HG02798 (cell line): ENCODE results near the gene FAM83B.
"Not testable (repeated sequence)": the region's sequence is repeated elsewhere in the genome, so short reads cannot be mapped to it uniquely, and the experiment has no call there.

ENCODE experiments used
- ATAC-seq: cut with Tn5 transposase; IDR thresholded peaks from one replicate; pipeline ENCODE4 v1.9.1; 2021; ENCODE audit warnings: mild to moderate bottlenecking; ENCODE audit not compliant: unreplicated experiment, poor library complexity

Gene FAM83B

DNA sequence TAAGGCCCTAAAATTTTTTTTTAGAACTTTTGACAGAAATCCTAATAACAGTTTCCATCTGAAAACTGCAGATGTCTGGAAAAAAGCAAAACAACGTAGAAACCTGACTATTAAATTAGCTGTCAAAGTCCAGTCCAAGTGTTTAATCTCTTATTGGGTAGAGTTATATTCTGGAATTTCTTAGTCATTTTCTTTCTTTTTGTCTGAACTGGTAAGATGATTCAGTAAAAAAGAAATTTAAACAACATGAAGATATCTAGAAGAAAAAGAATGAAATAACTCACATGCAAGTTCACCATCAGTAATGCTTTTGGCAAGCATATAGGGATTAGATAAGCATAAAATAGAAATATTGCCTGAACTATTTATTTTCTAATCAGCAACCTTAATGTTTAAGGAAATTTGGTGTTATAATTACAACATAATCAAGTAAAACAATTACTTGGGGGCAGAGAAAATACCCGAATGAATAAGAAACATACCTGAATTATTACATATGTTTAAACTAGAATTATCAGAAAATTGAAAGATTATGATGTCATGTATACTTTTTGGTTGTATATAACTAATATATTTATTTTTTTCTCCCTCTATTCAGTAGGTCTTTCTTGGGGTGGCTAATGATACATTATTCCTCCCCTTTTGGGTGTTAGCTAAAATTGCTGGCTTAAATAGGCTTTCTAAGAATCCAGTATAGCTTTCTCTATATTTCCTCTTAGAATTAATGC is 51.1 kb downstream of the FAM83B start:
- ATAC-seq = no peak

DNA sequence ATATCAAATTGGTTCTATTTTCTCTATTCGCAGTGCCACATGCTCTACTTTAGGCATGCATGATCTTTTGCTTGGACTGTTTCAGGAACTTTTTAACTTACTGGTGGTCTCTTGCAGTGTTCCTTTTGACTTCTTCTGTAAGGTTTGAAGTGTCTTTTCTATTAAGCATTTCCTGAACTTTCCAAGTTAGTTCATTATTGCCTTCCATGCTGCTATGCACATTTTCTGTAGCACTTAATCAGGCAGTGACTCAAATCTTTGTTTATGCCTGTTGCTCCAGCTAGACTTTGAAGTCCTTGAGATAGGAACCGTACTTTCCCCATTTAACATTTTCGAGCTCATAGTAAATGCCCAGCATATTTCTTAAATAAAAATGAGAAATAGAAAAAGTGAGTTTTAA is 52.2 kb downstream of the FAM83B start:
- no peak for ATAC-seq

DNA sequence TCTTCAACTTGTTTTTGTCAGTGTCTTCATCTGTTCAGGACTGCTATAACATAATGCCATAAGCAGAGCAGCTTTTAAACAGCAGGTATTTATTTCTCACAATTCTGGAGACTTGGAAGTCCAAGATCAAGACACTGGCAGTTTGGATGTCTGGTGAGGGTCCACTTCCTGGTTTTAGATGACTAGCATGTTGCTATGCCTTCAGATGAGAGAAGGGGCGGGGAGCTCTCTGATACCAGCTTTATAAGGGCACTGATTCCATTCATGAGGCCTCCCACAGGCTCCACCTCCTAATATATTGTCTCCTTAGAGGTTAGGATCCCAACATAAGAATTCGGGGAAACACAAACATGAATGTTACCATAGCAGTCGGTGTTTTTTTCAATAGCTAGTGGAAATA is 52.9 kb downstream of the FAM83B start:
- no peak for ATAC-seq

DNA sequence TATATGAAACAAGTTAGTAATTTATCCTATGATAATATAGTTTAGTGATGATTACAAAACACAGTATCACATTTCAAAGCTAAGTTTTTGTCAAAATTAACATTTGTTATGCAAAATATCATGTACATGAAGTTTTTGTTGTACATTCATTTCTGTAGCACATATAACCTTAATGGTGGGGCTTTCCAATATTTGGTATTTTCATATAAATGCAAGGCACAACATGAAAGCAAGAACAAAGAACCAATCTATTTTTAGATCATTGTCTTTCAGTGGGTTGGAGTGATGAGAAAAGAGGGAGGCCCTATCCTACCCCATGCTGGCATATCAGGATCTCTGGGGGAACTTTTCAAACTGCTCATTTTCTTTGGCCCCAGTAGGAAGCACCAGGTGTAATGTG is 53.4 kb downstream of the FAM83B start:
- ATAC-seq = no peak

DNA sequence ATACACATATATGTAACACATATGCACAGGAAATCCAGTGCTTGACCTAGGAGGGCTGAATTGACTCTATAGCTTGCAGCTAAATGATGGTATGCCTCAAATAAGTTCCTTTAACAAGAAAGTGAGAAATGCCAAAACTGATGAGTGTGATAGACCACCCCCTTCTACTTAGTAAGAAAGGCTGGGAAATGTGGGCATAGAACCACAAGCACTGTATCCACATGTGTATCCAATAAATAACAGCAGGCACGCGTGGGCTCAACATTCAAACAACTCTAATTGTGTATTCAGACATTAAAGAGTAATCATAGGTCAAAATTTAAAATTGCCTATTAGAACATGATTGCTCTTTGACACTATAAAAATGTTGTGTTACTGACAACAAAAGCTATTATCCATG is 54.1 kb downstream of the FAM83B start:
- no peak for ATAC-seq

DNA sequence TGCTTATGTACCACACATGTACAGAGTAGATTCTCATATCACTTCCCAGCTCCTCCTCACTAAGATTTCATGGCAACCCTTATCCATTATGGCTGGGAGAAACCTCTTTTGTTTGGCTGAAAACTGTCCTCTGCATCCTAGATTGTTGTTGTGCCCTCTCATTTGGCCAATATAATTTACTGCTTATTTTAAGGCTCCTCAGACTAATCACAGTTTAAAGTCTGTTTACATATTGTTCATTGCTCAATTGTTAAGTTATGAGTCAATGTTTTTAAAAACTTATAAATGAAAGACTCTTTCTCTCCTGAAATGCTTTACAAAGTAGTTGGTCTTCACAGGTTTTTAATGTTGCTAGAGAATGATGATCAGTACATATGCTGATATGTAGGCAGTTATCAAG is 57.3 kb downstream of the FAM83B start:
- ATAC-seq = no peak

DNA sequence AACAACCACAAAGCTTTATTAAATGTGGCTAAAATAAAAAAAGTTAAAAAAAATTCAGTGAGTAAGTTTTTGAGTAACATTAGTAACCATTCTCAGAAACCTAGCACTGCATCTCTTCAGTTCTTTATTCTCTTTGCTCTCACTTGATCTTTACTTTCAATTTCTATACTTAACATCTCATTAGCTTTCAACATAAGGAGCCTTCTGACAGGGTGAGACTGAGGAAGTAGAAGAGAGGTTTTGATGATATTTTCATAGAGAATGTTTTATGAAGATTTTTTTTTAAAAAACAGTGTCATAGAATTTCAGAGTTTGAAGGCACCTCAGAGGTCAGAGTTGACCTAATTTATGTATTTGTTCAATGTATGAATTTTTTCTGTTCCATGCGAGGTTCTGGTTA is 60.8 kb downstream of the FAM83B start:
- ATAC-seq = no peak

DNA sequence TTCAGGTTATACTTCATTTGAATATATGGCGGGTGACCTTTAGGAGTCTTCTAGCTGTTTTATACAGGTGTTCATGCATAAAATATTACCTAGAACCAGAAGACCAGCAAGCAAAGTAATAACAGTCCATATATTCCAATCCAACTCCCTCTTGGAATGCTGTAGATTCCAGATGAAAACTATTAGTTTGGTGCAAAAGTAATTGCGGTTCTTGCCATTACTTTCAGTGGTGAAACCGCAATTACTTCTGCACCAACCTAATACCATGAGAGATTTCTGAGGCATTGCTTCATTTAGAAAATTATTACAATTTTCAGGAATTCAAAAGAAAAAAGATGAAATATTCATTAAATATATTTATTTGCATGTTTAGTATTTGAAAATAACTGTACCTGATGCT is 62.6 kb downstream of the FAM83B start:
- no peak for ATAC-seq

DNA sequence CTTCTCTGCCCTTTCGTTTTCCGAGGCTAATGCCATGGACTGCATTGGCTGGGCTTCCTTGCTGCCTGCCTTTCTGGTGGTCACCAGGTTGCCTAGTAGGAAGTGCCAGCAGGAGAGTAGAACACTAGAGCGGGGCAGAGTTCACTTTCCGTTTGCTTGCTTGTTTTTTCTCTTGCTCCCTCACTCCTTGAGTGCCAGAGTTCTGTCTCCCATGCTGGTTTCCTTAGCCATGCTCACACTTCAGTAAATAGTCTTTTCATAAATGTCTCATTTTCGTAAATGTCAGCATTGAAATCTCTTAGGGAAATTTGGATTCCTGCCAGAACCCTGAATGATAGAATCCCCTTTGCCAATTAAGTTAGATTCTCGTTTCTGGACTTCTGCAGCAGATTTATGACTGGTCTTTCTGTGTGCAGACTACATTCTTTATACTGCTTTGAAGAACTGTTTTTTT is 63.9 kb downstream of the FAM83B start:
- no peak for ATAC-seq

DNA sequence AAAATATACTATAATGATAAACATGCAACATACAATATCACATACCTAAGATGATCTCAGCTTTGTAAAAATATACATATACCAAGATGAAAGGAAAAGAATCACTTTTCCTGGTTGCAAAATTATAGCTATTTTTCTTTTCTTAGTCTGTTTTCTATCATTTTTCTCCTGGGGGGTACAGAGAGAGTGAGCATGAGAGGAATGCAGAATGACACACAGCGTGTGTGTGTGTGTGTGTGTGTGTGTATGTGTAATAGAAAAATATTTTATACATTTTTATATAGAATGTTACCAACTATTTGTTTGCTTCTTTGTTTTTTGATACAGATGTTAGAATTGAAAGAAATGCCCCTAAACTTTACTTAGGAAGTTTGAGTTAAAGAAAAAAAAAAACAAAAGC is 64.3 kb downstream of the FAM83B start:
- no peak for ATAC-seq

DNA sequence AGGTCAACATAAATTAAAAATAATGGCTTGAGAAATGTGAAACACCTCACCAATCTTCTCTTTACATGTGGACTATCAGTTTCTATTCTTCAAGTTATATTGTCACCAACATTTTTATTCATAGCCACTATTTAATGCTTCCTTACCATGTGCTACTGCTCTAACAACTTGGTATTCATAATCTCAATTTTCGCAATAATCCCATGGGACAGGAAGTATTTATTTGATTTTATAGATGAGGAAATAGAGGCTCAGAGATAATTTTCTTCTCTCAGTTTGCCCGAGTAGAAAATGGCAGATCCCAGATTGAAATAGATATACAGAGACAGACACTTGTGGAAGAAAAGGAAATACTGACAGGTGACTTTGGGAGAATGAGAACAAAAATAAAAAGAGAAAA is 66.6 kb downstream of the FAM83B start:
- no peak for ATAC-seq

DNA sequence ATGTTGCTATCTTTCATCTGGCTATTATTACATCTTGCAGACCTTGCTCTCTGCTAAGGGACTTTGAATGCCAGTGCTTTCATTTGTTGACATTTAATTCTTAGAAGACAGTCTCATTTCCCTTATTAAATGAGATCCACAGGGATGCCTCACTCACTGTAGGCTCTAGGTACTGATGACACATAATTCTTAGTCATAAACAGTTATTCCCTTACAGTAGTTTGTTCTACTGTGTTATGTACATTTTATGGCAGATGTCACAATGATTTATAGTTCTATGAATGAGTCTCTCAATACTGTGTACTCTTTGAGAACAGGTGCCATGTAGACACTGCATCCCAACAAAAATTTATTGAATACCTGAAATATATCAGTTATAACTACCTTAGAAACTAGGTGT is 70.3 kb downstream of the FAM83B start:
- ATAC-seq = no peak

DNA sequence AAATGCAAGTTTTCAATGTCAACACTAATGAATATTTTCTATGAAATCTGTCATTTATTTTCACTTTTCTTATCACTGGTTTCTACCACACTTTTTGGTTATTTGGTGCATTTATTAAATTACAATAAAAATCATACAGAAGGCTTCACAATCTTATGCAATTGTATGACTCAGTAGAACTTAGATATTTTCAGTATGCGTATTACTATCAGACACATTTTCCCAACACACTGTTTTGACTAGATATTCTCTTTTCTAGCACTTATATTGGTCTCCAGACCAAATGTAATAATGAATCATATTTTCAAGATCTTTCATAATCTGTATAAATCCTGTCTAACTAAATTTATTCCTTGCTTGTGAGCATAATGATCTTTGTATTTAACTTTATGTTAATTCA is 74.1 kb downstream of the FAM83B start:
- no peak for ATAC-seq

DNA sequence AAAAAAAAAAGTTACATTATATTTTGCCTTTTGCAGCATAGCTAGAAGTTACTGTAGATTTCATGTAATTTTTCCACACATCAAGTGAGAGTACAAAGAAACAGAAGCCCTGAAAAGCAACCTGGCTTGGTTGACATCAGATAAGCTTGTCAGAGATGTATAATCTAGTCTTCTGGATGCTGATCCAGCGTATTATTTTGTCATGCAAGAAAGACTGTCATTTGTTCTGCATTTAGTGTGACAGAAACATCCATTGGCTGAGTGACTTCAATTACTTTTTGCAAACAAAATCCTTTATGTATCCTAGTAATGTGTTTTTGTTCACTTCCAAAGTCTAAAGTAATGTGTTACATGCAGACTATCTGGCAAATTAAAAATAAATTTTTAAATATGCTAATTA is 75.3 kb downstream of the FAM83B start:
- no peak for ATAC-seq

DNA sequence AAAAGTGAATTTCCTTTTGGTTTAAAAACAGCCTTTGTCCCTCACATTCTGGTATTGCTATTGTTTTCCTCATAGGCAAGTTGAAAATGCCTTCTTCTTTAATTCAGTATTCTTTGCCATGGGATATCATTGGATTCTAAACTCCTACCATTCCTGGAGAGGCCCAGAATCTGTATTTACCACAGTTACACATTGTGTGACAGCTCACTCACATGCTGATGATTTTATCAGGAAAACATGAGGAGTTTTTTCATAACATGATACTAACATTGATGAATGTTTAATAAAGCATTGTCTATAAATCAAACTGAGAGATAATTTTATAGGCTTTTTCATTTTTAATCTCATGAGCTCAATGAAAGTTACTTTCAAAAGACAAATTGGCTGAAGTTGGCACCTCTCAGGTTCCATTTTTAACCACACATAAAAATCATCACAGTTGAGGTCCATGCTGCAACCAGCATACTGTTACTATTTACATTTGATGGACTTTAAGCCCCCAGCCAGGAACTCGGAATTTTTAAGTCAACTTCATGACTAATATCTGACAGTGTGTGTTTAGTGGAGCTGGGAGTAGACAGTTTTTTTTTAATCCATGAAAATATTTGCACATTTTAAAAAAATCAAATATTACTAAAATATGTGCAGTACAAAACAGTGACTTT is 82.8 kb downstream of the FAM83B start:
- no peak for ATAC-seq

DNA sequence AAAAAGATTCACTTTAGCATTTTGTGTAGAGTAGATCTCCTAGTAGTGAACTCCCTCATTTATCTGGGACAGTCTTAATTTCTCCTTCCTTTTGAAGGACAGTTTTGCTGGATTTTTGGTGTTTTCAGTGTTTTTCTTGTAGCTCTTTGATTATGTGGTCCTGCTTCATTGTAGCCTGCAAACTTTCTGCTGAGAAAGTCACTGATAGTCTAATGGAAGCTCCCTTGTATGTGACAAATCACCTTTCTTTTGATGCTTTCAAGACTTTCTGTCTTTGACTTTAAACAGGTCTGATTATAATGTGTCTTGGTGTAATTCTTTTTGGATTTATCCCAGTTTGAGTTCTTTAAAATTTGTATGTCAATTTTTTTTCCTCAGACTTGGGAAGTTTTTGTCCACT is 86.1 kb downstream of the FAM83B start:
- no peak for ATAC-seq

DNA sequence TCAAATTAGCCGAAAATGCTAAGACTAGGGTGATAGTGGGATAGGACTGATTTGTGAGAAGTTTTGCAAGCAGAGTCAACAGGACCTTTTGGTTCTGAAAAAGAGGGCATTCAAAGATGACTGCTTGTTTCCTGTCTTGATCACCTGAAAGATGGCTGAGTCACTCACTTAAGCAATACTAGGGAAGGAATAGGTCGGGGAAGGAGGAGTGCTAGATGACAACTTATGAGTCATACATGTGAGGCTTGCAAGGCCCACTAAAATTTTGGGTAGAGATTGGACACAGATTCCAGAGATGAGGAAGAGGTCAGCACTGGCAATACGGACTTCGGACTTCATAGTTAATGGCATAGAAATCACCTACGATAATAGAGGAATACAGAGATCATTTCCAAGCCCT is 89.2 kb downstream of the FAM83B start:
- ATAC-seq = no peak

DNA sequence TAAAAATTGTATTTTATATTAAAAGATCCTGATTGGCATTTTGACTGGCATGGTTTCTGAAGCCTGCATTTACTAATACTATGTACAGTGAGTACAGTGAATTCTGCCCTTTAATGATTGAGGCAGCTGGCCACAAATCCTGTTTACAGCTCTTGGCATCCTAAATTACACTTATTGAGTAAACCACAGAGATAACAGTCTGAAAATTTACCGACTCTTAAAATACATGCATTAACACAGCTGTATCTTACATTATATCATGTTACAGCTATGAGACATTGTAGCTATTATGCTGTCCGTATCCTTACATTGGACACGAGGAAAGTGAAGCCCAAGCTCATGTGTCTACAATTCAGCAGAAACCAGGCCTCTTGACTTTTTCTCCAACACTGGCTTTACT is 90.8 kb downstream of the FAM83B start:
- ATAC-seq = no peak

DNA sequence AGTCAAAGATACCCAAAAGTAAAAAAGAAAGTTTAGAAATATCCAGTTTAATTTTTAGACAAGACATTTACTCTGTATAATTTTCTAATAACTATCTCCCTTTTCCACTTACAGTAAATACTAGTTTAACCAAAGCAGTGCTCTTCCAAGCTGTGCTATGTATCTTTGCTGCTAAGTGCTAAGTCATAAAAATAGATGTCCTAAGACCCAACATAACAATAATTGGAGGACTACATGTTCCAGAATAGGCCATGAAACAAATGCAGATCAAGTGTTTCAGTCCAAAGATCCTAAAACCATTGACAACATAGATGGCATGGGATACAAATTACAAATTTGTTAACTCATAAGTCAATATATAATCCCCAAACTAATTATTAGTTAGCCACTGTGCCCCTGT is 111.1 kb downstream of the FAM83B start:
- ATAC-seq = no peak

DNA sequence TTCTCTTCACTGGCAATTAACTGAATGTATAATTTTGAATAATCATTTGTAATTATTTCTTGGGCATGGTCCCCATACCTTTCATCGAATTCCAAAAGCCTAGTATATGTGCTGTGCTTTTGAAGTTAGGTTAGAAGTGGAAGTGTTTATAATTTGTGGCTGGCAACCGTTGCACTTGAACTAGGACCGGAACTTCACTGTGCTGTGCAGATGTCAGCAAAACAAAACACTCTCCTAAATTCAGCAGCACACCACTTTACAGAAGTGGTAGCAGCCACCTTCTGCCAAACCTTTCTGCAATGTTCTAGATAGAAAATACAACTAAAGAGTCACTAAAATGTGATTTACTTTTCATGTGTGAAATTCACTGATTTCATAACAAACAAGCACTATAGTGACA is 111.9 kb downstream of the FAM83B start:
- no peak for ATAC-seq

DNA sequence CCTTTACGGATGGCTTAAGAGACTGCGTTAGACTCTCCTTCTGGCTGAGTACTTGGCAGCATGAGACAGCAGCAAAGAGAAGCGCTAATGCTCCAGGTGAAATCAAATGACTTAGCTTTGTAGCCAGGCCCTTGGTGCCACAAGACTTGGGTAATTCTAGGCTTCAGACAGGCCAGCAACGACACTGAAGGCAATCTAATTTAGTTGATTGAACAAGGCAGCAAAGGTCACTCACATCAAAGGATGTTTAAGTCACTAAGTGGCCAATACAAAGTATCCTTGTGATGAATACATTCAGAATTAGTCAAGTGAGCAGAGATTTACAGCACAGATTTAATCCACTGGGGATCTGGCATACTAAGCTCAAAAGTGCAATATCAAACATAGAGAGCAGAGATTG is 113.2 kb downstream of the FAM83B start:
- no peak for ATAC-seq

DNA sequence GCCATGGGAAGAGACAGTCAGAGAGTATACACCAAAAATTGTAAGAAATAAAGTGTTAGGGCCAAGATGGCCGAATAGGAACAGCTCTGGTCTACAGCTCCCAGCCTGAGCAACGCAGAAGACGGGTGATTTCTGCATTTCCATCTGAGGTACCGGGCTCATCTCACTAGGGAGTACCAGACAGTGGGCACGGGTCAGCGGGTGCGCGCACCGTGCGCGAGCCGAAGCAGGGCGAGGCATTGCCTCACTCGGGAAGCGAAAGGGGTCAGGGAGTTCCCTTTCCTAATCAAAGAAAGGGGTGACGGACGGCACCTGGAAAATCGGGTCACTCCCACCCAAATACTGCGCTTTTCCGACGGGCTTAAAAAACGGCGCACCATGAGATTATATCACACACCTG is 114.8 kb downstream of the FAM83B start:
- not testable (repeated sequence) for ATAC-seq
